Progenitor cell of endocrine pancreas (in vitro differentiated cells): ENCODE measurements around the gene SDSL. TPM values are rescaled to one million over a fixed set of nuclear protein-coding genes. Genes with fewer than 3 reads are reported as not detected.

ENCODE experiments used
- DNase-seq: peaks from one replicate; pipeline ENCODE4 v3.0.0; 2021; ENCODE audit warnings: low spot score; ENCODE audit not compliant: unreplicated experiment
- H3K27ac Mint-ChIP-seq: 2 replicates; pipeline ENCODE4 v1.8.0; 2021; ENCODE audit warnings: mild to moderate bottlenecking, moderate library complexity, mixed read lengths
- H3K27me3 Mint-ChIP-seq: 2 replicates; pipeline ENCODE4 v1.8.0; 2021; ENCODE audit warnings: mixed read lengths
- H3K36me3 Mint-ChIP-seq: 2 replicates; pipeline ENCODE4 v1.8.0; 2022; ENCODE audit warnings: mixed read lengths; ENCODE audit not compliant: insufficient read depth
- H3K4me1 Mint-ChIP-seq: 2 replicates; pipeline ENCODE4 v1.8.0; 2021; ENCODE audit warnings: low read depth, mixed read lengths
- H3K4me3 Mint-ChIP-seq: 2 replicates; pipeline ENCODE4 v1.8.0; 2021; ENCODE audit warnings: low read depth, mild to moderate bottlenecking, moderate library complexity, mixed read lengths
- H3K9me3 Mint-ChIP-seq: 2 replicates; pipeline ENCODE4 v1.8.0; 2021; ENCODE audit warnings: low read depth, mixed read lengths
- CTCF ChIP-seq: fragments of 200-600 bp; sonication (generic); IDR thresholded peaks from one replicate; pipeline ENCODE4 v1.5.0; 2021; ENCODE audit warnings: antibody characterized with exemption, mild to moderate bottlenecking; ENCODE audit not compliant: unreplicated experiment
- total RNA-seq: library from RNA; stranded (reverse); gene quantifications from 2 replicates; pipeline ENCODE4 v1.2.1, GENCODE V29; 2021

Gene SDSL
- total RNA-seq, 1 donor from 2014 or later: 17.2 TPM

GRCh38 chr12:113467502-113468364 lies 45.6 kb downstream of the SDSL start:
- no peak overlapping the region for H3K27ac Mint-ChIP-seq
- H3K36me3 Mint-ChIP-seq: no peaks in the 10 kb centered on the region
- no peaks in the 10 kb centered on the region for H3K9me3 Mint-ChIP-seq
- peaks cover 82% of the 10 kb centered on the region for H3K27me3 Mint-ChIP-seq
- H3K4me3 Mint-ChIP-seq: peak overlapping the region; percentile 63
- H3K4me1 Mint-ChIP-seq: peaks cover 14% of the 10 kb centered on the region
- no peak for TF ChIP-seq CTCF
- DNase-seq: no peak

- Mint-ChIP-seq H3K9me3 (no peaks in the 10 kb centered on the region), H3K27ac (no peak overlapping the region), H3K4me1 (peaks cover 12% of the 10 kb centered on the region), H3K27me3 (peaks cover 86% of the 10 kb centered on the region), H3K36me3 (no peaks in the 10 kb centered on the region), H3K4me3 (no peak overlapping the region)
- TF ChIP-seq CTCF: no peak
- no peak for DNase-seq
Measured at GRCh38 chr12:113468365-113469223, 46.4 kb downstream of the SDSL start.

- no peak overlapping the region for H3K4me3 Mint-ChIP-seq
- H3K4me1 Mint-ChIP-seq: peaks cover 7% of the 10 kb centered on the region
- no peak for DNase-seq
Measured at GRCh38 chr12:113469224-113469948, 47.2 kb downstream of the SDSL start.

GRCh38 chr12:113469949-113470743 lies 48.0 kb downstream of the SDSL start:
- peaks cover 87% of the 10 kb centered on the region for H3K27me3 Mint-ChIP-seq
- no peaks in the 10 kb centered on the region for H3K36me3 Mint-ChIP-seq
- H3K4me3 Mint-ChIP-seq: no peak overlapping the region
- DNase-seq: no peak
- H3K27ac Mint-ChIP-seq: no peak overlapping the region
- no peaks in the 10 kb centered on the region for H3K9me3 Mint-ChIP-seq
- peaks cover 7% of the 10 kb centered on the region for H3K4me1 Mint-ChIP-seq
- no peak for TF ChIP-seq CTCF

More at GRCh38 chr12:113469224-113469948, 47.2 kb downstream of the SDSL start:
- H3K27me3 Mint-ChIP-seq: peaks cover 86% of the 10 kb centered on the region
- no peak overlapping the region for H3K27ac Mint-ChIP-seq
- H3K9me3 Mint-ChIP-seq: no peaks in the 10 kb centered on the region
- H3K36me3 Mint-ChIP-seq: no peaks in the 10 kb centered on the region
- no peak for TF ChIP-seq CTCF
